Stimulated activated CD4-positive, alpha-beta T cell treated with anti-CD3 and anti-CD28 coated beads, Interleukin-15, amount 100 ng/mL, for 24 hours (primary cell): Measurements from ENCODE around the gene FSTL4.
A peak's percentile ranks its signal among the peaks of the same experiment; 100 is the strongest.

ENCODE experiments used
- DNase-seq: peaks from one replicate; pipeline ENCODE4 v3.0.0-alpha.2; 2020

Gene FSTL4

GRCh38 chr5:133202066-133202665 is 410.2 kb downstream of the FSTL4 start:
- DNase-seq, result no peak

GRCh38 chr5:133201310-133201709 is 411.0 kb downstream of the FSTL4 start:
- DNase-seq, result no peak

- no peak for DNase-seq
Observed at GRCh38 chr5:133200256-133200655, 412.1 kb downstream of the FSTL4 start.

GRCh38 chr5:133199417-133200178 is 412.7 kb downstream of the FSTL4 start:
- no peak for DNase-seq

DNA sequence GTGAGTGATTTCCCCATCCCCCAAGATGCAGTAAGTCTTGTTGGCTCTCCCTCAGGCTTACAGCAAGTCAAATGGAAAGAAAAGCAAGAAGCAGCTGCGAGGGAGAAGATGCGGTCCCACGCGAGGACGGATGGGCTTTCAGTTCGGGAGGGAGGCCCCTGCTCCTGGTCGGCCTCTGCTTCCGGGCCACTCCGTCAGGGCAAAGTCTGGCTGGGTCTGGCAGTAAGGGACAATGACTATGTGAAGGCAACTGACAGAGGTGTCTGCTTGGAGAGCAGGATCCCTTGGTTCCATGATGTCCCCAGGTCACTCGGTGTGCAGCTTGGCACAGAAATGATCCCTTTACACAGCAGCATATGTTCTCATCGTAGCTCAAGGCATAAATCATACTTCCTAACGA is 413.8 kb downstream of the FSTL4 start:
- no peak for DNase-seq

DNA sequence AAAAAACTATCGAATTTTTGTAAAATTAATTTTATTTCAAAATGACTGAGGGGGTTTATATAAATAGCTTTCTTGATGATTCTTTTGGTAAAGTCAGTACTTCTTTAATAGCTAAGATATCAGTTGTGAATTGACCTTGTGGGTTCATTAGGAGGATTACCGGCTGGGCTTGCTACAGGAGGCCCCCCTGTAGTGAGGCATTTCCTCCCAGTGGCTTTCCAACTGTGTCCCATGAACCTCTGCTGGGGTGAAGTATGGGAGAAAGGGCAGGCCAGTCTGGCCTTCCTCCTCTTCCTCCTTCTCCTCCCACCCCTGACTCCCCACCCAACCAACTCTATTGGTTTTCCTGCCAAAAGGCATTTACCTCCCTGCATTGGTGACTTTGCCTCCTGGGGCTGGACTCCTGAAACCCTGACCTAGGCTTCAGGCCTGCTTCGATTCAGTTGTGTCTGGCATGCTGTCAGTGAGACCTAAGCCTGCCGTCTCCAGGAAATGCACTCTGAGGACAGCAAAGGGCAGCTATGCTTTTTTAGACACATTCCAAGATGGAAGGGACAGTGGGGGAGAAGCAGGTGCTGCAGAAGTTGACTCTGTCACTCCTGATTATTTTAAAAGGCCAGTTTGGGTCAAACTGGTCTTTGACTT is 415.8 kb downstream of the FSTL4 start:
- no peak for DNase-seq

DNA sequence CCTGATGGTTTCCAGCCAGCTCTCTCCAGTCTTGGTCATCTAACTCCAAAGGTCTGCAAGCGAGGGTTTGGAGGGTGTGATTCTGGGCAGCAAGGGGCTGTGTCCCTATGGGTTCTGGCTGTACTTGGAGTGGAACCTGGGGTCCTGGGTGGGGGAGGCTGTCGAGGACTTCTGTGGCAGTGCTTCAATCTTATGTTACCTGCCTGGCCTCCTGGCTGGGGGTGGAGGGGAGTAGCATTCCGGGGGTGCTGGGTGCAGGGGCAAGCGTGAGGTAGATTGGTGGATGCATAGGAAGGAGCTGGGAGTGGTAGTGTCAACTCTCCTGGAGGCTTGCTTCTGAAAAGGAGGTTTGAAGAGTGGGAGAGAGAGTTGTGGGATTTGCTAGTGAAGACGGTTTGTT is 417.1 kb downstream of the FSTL4 start:
- no peak for DNase-seq

DNA sequence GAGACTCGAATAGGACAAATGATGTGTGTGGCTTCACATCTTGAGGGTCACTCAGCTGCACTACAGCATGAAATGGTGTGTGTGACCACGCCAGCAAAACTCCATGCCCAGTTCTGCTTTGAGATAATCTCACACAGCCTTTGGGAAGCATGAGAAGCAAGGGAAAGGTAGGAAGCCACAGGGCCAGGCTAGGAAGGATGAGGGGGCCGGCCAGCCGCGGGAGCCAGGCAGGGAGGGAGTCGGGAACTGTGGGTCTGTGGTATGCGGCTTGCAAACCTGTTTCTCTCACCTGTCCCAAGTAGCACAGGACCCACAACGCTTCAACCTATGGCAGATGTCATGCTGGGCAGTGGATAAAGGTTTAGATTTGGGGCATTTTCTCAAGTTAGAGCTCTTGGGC is 418.5 kb downstream of the FSTL4 start:
- DNase-seq, result no peak

GRCh38 chr5:133192716-133193115 is 419.6 kb downstream of the FSTL4 start:
- no peak for DNase-seq

DNA sequence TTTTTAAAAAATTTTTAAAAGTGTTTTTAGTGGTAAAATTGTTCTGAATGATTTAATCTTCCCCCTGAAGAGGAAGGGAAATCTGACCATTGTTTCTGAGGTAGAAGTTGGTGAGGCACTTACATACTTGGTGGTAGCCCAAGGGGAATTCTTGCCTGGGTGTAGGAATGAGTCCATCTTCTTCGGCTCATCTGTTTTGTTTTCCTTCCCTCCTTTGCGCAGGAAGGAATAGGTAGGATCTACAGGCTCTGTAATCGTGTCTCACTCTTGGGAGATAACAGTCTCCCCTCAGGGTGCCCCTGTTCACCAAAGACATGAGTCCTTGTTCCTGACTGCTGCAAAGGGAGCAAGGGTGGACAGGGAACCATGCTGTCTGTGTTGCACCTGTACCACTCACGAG is 422.5 kb downstream of the FSTL4 start:
- DNase-seq, result no peak

- no peak for DNase-seq
Observed at GRCh38 chr5:133179405-133179804, 432.9 kb downstream of the FSTL4 start.

DNA sequence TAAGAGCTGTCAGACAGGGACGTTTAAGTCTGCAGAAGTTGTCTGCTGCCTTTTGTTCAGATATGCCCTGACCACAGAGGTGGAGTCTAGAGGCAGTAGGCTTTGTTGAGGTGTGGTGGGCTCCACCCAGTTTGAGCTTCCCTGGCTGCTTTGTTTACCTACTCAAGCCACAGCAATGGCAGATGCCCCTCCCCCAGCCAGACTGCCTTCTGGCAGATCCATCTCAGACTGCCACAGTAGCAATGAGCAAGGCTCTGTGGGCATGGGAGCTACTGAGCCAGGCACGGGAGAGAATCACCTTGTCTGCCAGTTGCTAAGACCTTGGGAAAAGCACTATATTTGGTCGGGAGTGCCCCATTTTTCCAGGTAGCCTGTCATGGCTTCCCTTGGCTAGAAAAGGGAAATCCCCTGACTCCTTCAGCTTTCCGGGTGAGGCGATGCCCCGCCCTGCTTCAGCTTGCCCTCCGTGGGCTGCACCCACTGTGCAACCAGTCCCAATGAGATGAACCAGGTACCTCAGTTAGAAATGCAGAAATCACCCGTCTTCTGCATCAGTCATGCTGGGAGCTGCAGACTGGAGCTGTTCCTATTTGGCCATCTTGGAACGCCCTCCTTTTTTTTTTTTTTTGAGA is 441.5 kb downstream of the FSTL4 start:
- peak; percentile 52 for DNase-seq

DNA sequence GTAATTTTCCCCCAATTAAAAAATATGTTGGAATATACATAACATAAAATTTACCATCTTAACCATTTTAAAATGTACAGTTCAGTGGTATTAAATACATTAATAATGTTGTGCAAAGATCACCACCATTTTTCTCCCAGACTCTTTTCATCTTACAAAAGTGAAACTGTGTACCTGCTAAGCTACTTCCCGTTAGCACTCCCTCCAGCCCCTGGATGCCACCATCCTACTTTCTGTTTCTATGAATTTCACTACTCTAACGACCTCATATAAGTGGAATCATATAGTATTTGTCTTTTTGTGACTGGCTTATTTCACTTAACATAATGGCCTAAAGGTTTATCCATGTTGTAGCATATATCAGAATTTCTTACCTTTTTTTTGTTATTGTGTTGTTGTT is 447.6 kb downstream of the FSTL4 start:
- no peak for DNase-seq

- DNase-seq, result no peak
Observed at GRCh38 chr5:133163839-133164238, 448.5 kb downstream of the FSTL4 start.

- no peak for DNase-seq
Observed at GRCh38 chr5:133159543-133159942, 452.8 kb downstream of the FSTL4 start.

DNA sequence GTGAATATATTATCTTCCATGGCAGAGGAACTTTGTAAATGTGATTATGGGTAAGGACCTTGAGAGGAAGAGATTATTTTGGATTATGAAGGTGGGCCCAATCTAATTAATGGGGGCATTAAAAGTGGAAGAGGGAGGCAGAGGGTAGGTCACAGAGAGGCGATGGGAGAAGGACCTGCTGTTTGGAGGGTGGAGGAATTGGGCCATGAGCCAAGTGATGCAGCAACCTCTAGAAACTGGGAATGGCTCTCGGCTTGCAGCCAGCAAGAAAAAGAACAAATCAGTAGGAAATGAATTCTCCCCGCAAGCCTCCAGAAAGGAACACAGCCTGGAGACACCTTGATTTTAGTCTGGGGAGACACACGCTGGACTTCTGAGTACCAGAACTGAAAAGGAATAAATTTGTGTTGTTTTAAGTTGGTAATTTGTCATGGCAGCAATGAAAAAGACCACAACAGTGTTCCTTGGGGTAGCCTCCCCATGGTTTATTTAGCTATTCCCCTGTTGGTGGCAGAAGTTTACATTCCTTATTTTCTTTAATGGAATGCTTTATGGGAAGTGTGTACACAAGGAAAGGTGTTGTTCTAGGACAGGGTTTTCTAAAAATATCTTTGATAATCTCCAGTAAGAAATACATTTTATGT is 456.9 kb downstream of the FSTL4 start:
- no peak for DNase-seq

- no peak for DNase-seq
Observed at GRCh38 chr5:133154274-133155075, 457.9 kb downstream of the FSTL4 start.

GRCh38 chr5:133150909-133151544 is 461.3 kb downstream of the FSTL4 start:
- DNase-seq, result no peak

DNA sequence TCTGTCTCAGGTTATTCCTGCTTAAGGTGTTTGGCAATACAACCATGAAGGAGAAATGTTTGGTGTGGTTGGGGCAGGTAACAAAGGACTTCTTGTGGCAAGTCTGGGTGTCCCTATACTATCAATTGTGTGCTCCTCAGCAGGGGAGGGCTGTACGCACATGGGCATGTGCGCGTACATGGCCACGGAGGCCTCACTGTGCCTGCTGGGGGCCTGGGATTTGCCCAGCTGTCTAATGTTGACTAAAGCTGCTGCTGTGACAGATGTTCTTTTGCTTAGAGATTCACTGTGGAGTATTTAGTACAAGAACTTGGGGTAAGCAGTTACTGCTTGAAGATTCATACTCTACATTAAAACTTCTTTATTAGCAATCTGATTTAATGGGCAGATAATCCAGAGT is 463.0 kb downstream of the FSTL4 start:
- DNase-seq, result no peak

DNA sequence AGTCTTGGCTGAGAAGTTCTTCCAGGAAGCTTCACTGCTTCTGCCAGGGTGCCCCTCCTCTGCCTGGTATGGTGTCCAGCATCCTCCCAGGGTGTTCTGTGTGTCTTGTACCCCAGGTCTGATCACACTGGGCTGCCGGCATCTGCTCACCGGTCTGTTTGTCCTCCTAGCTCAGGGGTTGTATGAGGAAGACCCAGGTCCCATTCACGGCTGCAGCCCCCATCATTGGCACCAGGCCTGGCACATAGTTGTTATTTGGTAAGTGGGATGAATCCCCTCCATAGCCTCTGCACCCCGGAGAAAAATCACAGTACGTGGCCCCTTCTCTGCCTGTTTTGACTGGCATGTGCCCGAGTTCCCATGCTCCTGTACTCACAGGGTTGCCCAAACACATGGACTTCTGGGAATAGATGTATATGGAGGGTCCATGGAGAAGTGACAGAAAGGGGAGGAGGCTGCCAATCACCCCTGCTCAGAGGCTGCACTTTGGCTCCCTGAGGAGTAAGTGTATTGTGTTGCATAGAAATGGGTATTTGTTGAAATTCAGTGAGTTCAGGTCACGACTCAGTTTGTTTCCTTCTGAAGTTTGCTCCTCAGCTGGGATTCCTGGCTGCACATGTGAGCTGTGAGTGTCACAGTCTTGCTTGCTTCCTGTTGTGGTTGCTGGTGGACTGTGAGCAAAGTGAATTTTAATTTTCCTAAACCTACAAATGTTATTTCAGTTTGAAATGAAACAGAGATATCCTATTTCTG is 464.4 kb downstream of the FSTL4 start:
- no peak for DNase-seq

DNA sequence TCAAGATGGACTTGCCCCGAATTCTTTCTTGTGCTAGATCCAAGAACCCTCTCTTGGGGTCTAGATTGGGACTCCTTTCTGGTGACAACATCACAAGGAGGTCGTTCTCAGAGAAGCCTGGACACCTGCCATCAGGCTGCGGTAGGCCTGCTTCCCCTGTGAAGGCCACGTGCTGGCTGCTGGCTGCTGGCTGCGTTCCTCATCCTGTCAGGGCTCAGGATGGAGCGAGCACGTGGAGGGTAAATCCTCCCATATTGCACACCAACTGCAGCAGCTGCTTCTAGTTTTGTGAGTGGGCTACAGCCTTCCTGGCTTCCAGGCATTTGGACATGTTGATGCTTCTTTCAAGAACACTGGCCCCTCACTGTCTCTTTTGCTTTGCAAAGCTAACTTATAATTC is 464.9 kb downstream of the FSTL4 start:
- DNase-seq, result peak; percentile 19
